NOMO-1 treated with DMSO at 0.1 percent for 48 hours (cell line): ENCODE results near the gene SLC7A14.

Experiments
- DNase-seq: peaks from one replicate; lab custom pipeline; 2025; ENCODE audit not compliant: unreplicated experiment; lab: John Stamatoyannopoulos, UW

The SLC7A14 gene

GRCh38 chr3:170539897-170540296 lies 46.0 kb downstream of the SLC7A14 start:
- DNase-seq: no peak

- no peak for DNase-seq
Measured at GRCh38 chr3:170536712-170537111, 49.2 kb downstream of the SLC7A14 start.

- DNase-seq: no peak
Measured at GRCh38 chr3:170534227-170534626, 51.6 kb downstream of the SLC7A14 start.

GRCh38 chr3:170532573-170532972 lies 53.3 kb downstream of the SLC7A14 start:
- DNase-seq: no peak

GRCh38 chr3:170531657-170532335 lies 54.1 kb downstream of the SLC7A14 start:
- DNase-seq: no peak

- DNase-seq: no peak
Measured at GRCh38 chr3:170531054-170531453, 54.8 kb downstream of the SLC7A14 start.

- DNase-seq: no peak
Measured at GRCh38 chr3:170529912-170530311, 56.0 kb downstream of the SLC7A14 start.

- DNase-seq: no peak
Measured at GRCh38 chr3:170529346-170529745, 56.5 kb downstream of the SLC7A14 start.

GRCh38 chr3:170528726-170529125 lies 57.1 kb downstream of the SLC7A14 start:
- no peak for DNase-seq

- no peak for DNase-seq
Measured at GRCh38 chr3:170524073-170524472, 61.8 kb downstream of the SLC7A14 start.

GRCh38 chr3:170523248-170523647 lies 62.6 kb downstream of the SLC7A14 start:
- peak; percentile 79 for DNase-seq

- DNase-seq: no peak
Measured at GRCh38 chr3:170522201-170522600, 63.7 kb downstream of the SLC7A14 start.

- DNase-seq: no peak
Measured at GRCh38 chr3:170520996-170521395, 64.9 kb downstream of the SLC7A14 start.

GRCh38 chr3:170517242-170517945 lies 68.5 kb downstream of the SLC7A14 start:
- DNase-seq: no peak

GRCh38 chr3:170513642-170514041 lies 72.2 kb downstream of the SLC7A14 start:
- DNase-seq: no peak

GRCh38 chr3:170511371-170511770 lies 74.5 kb downstream of the SLC7A14 start:
- DNase-seq: no peak

- DNase-seq: no peak
Measured at GRCh38 chr3:170508839-170509238, 77.0 kb downstream of the SLC7A14 start.

GRCh38 chr3:170508291-170508690 lies 77.6 kb downstream of the SLC7A14 start:
- no peak for DNase-seq

- DNase-seq: no peak
Measured at GRCh38 chr3:170507063-170507462, 78.8 kb downstream of the SLC7A14 start.

- no peak for DNase-seq
Measured at GRCh38 chr3:170506556-170506955, 79.3 kb downstream of the SLC7A14 start.

GRCh38 chr3:170502297-170502696 lies 83.6 kb downstream of the SLC7A14 start:
- DNase-seq: no peak

GRCh38 chr3:170500995-170501394 lies 84.9 kb downstream of the SLC7A14 start:
- no peak for DNase-seq

- no peak for DNase-seq
Measured at GRCh38 chr3:170500462-170500861, 85.4 kb downstream of the SLC7A14 start.
